Breast epithelium (tissue), 3 donors: Measurements from ENCODE around the gene PROM2.

Source experiments
- CTCF ChIP-seq, 3 donors: fragments of 450-650 bp; IDR thresholded peaks; one replicate each; pipeline ENCODE4 v1.5.1; 2016 to 2017; ENCODE audit warnings: antibody characterized with exemption in 3 of 3, mild to moderate bottlenecking in 3 of 3, moderate library complexity in 3 of 3
- POLR2A ChIP-seq: fragments of 450-650 bp; IDR thresholded peaks from one replicate; pipeline ENCODE4 v1.6.1; 2016; ENCODE audit warnings: antibody characterized with exemption, mild to moderate bottlenecking, moderate library complexity
- POLR2AphosphoS5 ChIP-seq, 3 donors: sonication (generic); formaldehyde crosslinking; IDR thresholded peaks; one replicate each; pipeline ENCODE4 v1.6.1; 2017; ENCODE audit warnings: antibody characterized with exemption in 3 of 3

GRCh38 chr2:95270541-95271081 lies 3.6 kb upstream of the PROM2 start:
- TF ChIP-seq POLR2A (no peak), POLR2AphosphoS5 (IDR thresholded peaks at IDR 0.05) (no peak), CTCF (IDR thresholded peaks at IDR 0.05) (no peak)
